Right ventricle myocardium inferior (tissue), 1 donor: ENCODE measurements around the gene IVD. TPM values are rescaled to one million over a fixed set of nuclear protein-coding genes. Genes with fewer than 3 reads are reported as not detected.

ENCODE experiments used
- ATAC-seq: fragments of 200-7000 bp; cut with Tn5 transposase; one replicate; pipeline ENCODE4 v1.9.1; 2020; ENCODE audit warnings: mild to moderate bottlenecking, moderate library complexity
- DNase-seq: peaks from one replicate; pipeline ENCODE4 v3.0.0; 2021; ENCODE audit errors: missing footprints
- intact Hi-C: fragments of 100-400 bp; cut with DNase I; formaldehyde crosslinking; loops from one replicate; pipeline ENCODE4 v1.11.0; 2022
- long read RNA-seq: library from polyadenylated mRNA; unstranded; transcript quantifications from one replicate; pipeline ENCODE4 v2.0.0, GENCODE V29; 2021
- total RNA-seq: library from RNA; stranded (reverse); fragmentation: NEBNext Ultra II Directional; extraction: Animal tissue kit (Norgen Biotek cat#: 25700); gene quantifications from one replicate; pipeline ENCODE4 v1.2.1, GENCODE V29; 2021
- donor health status: DM: no; HTN: yes; CAD: no; lungs with severe emphysema.

IVD gene
- 88.6 TPM for total RNA-seq
- long read RNA-seq, transcript IVD-206 (12 exons, 1,809 nt) = major isoform, 82 of 106 reads
- long read RNA-seq, partial matches to known transcripts = 6 of 106 reads
- long read RNA-seq, other reads (novel, unspliced or antisense) = 17 of 106 reads

DNA sequence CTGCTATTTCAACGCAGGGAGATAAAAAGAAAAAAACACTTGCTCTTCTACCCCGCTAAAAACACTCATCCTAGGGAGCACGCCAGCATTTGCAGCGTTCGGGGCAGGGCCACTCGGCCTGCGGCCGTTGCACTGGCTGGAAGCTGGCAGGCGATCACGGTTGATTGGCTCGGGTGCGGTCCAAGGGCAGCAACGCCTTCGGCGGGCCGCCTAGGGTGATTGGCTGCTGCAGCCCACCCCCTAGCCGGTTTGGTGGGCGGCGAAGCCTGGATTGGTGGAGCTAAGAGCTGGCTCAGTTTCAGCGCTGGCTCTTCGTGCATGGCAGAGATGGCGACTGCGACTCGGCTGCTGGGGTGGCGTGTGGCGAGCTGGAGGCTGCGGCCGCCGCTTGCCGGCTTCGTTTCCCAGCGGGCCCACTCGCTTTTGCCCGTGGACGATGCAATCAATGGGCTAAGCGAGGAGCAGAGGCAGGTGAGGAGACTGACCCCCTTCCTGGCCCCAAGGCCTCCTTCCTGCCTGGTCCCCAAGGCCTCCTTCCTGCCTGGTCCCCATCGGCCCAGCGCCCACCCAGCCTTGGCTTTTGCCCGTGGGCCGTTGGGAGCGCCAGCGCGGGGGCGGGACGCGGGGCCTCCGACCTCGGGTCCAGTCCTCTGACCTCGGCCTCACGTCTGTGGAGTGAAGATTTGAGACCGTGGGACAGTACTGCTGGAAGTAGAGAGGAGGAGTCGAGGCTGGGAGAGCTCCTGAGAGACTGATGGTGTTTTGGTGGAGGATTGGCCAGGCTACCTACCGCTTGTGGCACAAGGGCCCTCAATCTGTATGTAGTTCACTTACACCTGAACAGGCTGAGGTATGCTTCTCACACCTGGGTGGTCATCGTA is at the start of gene IVD:
TSS of gene IVD (plus strand) at position 295 of the 881 bp plus-strand sequence. CDS start at position 328, 33 bp downstream.
- DNase-seq (peak; percentile 97), ATAC-seq (peak; percentile 99)
- intact Hi-C loops = loop anchor here (5.0 kb wide), 1 partner anchor 38 kb away; no protein-coding TSS in a partner anchor

GRCh38 chr15:40355976-40356585 is 49.5 kb upstream of the IVD start:
- ATAC-seq (no peak), DNase-seq (no peak)
- intact Hi-C loops = no loop called here

DNA sequence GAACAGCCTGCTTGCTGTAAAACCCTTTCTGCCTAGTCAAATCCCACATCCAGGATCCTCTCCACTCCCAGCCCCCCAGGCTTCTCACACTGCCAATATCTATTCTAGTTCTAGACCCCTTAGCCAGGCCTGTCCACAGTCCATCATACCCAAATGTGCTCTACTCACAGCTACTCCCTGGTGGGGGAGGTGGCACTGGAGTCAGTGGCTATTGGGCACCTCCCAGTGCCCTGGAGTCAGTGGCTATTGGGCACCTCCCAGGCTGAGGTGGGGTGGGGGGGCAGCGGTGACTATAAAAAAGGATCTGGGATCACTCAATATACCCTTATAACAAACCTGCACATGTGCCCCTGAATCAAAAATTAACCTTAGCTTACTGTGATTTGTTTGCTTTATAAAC is 48.3 kb upstream of the IVD start:
- ATAC-seq (no peak), DNase-seq (no peak)
- intact Hi-C loops = no loop called here

GRCh38 chr15:40357723-40358470 is 47.7 kb upstream of the IVD start, which contains the start of gene DISP2:
Gene DISP2 (plus strand): TSS chr15:40358219. CDS start chr15:40358322, 103 bp downstream.
- intact Hi-C loops = no loop called here
- DNase-seq (peak; percentile 93), ATAC-seq (peak; percentile 86)

- no peak for DNase-seq
- intact Hi-C loops = no loop called here
- ATAC-seq = peak; percentile 31
Measured at GRCh38 chr15:40358471-40359353, 46.9 kb upstream of the IVD start.

GRCh38 chr15:40360015-40360414 is 45.6 kb upstream of the IVD start:
- no peak for ATAC-seq
- DNase-seq = no peak
- intact Hi-C loops = no loop called here

GRCh38 chr15:40361640-40362039 is 44.0 kb upstream of the IVD start:
- no peak for ATAC-seq
- DNase-seq = no peak
- intact Hi-C loops = no loop called here

DNA sequence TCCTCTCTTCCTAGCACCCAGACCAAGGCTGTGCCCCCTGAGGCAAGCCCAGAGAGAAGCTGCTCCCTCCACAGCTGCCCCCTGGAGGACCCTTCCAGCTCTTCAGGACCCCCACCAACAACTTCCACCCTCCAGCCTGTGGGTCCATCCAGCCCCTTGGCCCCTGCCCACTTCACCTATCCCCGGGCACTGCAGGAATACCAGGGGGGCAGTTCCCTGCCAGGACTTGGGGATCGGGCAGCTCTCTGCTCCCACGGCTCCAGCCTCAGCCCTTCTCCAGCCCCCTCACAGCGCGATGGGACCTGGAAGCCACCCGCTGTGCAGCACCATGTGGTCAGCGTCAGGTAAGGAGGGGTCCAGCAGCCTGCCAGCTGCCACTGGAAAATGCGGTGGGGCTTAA is 42.0 kb upstream of the IVD start:
- intact Hi-C loops = no loop called here
- ATAC-seq (no peak), DNase-seq (no peak)

- DNase-seq = no peak
- no peak for ATAC-seq
- intact Hi-C loops = no loop called here
Measured at GRCh38 chr15:40364251-40364650, 41.3 kb upstream of the IVD start.

- DNase-seq (no peak), ATAC-seq (no peak)
- intact Hi-C loops = loop anchor here (5.0 kb wide), 1 partner anchor 42 kb away; the partner anchor contains the start of gene IVD
Measured at GRCh38 chr15:40365016-40365415, 40.6 kb upstream of the IVD start.

GRCh38 chr15:40365624-40366456 is 39.8 kb upstream of the IVD start:
- DNase-seq (no peak), ATAC-seq (no peak)
- intact Hi-C loops = loop anchor here (2.0 to 5.0 kb wide), 3 partner anchors 27 to 55 kb away; partner anchors contain the start of gene IVD

GRCh38 chr15:40366457-40367370 is 38.9 kb upstream of the IVD start:
- intact Hi-C loops = loop anchor here (1.0 to 5.0 kb wide), 4 partner anchors 28 to 54 kb away; partner anchors contain the start of genes INAFM2 and IVD
- peak; percentile 91 for DNase-seq
- ATAC-seq = peak; percentile 86

DNA sequence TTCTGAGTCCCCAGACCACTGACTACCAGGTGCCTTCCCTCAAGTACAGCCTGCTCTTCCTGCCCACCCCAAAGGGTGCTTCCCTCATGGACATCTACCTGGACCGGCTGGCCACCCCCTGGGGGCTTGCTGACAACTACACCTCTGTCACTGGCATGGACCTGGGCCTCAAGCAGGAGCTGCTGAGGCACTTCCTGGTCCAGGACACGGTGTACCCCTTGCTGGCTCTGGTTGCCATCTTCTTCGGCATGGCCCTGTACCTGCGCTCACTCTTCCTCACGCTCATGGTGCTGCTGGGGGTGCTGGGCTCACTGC is 38.3 kb upstream of the IVD start:
- ATAC-seq (no peak), DNase-seq (no peak)
- intact Hi-C loops = loop anchor here (1.0 to 5.0 kb wide), 4 partner anchors 29 to 53 kb away; partner anchors contain the start of genes INAFM2 and IVD

- intact Hi-C loops = loop anchor here (1.0 to 5.0 kb wide), 4 partner anchors 29 to 53 kb away; partner anchors contain the start of genes INAFM2 and IVD
- DNase-seq (peak; percentile 94), ATAC-seq (peak; percentile 67)
Measured at GRCh38 chr15:40367686-40368611, 37.6 kb upstream of the IVD start.
